HG03095 (cell line): Measurements from ENCODE around the gene NCKAP5.

ENCODE experiments used
- ATAC-seq: cut with Tn5 transposase; IDR thresholded peaks from one replicate; pipeline ENCODE4 v1.9.1; 2021; ENCODE audit warnings: moderate library complexity; ENCODE audit not compliant: unreplicated experiment

NCKAP5 gene

DNA sequence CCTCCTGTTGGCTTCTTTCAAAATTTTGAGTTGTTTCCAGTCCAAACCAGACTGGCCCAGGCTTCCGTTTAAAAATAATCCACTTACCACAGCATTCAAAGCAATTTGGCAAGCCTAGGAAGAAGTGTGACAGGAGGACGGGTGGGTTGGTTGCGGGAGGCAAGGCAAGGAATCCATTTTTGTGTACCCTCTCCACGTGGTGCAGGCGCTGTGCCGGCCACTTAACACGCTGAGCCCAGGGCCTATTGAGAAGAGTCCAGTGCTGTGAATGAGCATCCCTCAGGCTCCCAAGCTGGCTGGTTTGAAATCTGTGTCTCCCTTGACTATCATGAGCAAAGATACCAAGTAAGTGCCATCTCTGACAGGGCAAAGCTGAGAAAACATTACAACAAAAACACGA is 160.9 kb downstream of the NCKAP5 start:
- no peak for ATAC-seq

GRCh38 chr2:133405252-133405651 is 163.0 kb downstream of the NCKAP5 start:
- no peak for ATAC-seq

DNA sequence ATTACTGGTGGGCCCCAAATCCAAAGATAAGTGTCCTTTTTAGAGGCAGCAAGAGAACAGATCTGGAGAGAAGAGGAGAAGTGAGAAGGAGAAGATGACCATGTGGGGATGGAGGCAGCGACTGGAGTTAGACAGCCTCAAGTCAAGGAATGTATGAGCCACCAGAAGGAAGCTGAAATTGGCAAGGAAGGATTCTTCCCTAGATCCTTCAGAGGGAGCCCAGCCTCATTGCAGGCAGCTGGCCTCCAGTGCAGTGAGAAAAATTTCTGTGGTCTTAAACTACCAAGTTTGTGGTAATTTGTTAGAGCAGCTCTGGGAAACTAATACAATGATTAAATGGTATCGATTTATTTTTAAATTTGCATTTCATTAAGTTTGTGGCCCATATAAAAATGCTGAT is 167.9 kb downstream of the NCKAP5 start:
- no peak for ATAC-seq

DNA sequence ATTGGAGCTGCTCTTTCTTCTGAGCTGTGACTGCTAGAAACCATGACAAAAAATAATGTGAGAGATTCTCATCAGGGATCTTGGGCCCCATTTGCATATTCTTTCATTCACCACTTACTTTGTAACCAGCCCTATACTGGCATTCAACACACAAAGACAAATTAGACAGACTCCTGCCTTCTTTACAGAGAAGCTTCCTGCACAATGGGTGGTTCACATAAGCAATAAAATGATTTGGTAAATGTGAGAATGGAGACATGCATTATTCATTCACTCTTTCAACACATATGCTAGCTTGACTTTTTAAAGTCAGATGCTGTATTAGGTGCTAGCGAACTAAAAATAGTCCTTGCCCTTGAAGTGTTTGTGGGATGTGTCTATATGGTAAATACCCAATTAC is 174.4 kb downstream of the NCKAP5 start:
- no peak for ATAC-seq

GRCh38 chr2:133390156-133390555 is 178.1 kb downstream of the NCKAP5 start:
- ATAC-seq, result no peak

DNA sequence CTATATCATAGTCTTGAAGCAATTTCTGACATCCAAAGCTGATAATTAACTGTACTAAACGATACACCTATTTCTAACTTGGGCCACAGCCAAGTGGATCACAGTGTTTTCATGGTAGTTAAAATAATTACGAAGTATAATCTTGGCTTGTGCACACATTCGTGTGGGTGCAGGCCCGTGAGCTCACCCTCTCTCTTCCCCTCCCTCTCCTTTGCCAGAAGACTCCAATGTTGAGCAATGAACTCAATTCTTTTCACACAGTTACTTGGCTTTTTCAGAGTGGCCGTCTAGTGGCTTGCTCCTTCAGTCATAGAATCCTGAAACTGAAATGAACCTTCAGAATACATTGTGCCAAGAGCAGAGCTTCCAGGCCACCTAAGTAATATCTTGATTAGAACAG is 178.7 kb downstream of the NCKAP5 start:
- ATAC-seq, result no peak

- ATAC-seq, result no peak
Measured at GRCh38 chr2:133382566-133382965, 185.7 kb downstream of the NCKAP5 start.

DNA sequence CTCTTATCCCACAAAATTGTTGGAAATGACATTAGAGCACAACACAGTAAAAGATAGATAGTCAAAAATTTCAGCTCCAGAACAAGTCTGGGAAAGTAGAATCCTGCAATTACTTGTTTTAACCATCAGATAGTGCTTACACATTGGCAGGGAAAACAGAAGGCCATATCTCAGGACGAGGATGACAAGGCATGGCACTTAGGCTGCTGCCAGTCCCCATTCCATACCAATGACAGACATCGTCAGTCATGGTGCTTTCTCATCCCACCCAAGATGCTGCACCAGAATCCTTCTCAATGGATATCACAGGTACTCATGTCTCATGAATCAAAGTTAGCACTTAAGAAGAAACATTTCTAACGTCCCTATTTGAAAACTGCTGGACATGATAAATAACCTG is 187.3 kb downstream of the NCKAP5 start:
- ATAC-seq, result no peak

DNA sequence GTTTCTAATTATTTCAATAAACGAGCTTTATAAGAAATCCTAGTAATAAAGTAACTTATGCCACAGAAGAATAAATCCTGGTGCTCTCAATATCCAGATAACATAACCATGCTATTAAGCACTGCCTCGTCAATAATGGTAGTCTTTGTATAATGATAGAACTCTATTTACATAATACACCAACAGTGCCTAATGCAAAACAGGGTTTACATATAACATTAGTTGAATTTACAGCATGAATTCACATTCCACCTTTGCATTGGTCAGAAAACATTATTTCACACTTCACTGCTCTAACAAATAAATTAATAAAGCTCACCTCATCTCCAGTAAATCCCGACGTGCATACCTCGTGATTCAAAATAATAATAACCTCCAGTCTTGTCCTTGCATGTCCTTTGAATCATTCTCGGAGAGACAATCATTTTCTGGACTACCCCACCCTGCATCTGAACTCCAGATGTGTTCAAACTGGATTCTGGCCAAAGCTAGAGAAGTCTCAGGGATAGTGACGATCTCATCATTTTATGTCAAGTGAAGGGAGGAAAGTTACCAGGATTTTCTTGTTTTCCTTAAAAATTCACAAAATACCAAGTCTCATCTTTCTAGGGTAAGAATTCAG is 189.2 kb downstream of the NCKAP5 start:
- ATAC-seq, result no peak

DNA sequence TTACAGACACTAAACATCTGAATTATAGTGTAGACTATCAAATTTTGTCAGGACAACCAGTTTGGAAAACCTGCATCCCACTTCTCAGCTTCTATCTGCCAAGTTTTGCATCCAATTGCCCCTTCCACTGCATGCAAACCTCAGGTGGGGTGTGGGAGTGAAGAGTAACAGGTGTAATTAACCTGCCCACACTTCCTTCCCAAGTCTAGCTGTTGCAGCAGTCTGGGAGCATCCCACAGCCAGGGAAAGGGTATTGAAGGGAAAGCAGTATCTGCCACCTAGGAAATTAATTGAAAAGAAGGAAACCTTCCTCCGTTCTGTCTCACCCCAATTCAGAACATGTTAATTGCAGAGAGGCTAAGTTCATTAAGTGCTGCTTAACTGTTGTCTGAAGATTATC is 189.9 kb downstream of the NCKAP5 start:
- no peak for ATAC-seq

DNA sequence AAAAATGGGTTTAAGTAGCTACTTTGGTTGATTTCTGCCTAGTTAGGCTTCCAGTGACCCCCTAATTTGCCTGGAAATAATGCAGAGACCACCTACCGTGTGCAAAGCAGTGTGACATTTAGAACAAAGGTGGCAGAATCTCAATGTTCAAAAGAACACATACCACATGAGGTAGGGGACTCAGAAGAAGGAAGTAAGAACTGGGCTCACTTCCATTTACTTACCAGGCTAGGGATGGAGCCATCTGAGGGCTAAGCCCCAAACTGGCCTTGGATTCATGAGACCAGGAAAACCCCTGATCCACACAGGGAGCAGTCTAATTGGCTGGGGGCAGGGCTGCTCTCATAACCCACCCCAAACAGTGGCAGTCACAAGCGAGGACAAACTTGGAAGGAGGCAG is 190.7 kb downstream of the NCKAP5 start:
- ATAC-seq, result no peak

- no peak for ATAC-seq
Measured at GRCh38 chr2:133377021-133377481, 191.2 kb downstream of the NCKAP5 start.

- ATAC-seq, result no peak
Measured at GRCh38 chr2:133374781-133375180, 193.5 kb downstream of the NCKAP5 start.

- ATAC-seq, result no peak
Measured at GRCh38 chr2:133371286-133371685, 197.0 kb downstream of the NCKAP5 start.

- ATAC-seq, result no peak
Measured at GRCh38 chr2:133369901-133370658, 198.2 kb downstream of the NCKAP5 start.

GRCh38 chr2:133365117-133365516 is 203.1 kb downstream of the NCKAP5 start:
- no peak for ATAC-seq

DNA sequence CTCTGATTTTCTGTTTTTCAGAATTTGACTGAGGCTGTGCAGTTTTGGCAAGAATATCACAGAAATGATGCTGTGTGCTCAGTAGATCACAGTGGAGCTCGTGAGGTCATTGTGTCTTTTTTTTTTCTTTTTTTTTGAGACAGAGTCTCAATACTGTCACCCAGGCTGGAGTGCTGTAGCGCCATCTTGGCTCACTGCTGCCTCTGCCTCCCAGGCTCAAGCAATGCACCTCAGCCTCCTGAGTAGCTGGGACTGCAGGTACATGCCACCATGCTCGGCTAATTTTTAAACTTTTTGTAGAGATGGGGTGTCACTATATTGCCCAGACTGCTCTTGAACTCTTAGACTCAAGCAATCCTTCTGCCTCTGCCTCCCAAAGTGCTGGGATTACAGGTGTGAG is 203.6 kb downstream of the NCKAP5 start:
- no peak for ATAC-seq

DNA sequence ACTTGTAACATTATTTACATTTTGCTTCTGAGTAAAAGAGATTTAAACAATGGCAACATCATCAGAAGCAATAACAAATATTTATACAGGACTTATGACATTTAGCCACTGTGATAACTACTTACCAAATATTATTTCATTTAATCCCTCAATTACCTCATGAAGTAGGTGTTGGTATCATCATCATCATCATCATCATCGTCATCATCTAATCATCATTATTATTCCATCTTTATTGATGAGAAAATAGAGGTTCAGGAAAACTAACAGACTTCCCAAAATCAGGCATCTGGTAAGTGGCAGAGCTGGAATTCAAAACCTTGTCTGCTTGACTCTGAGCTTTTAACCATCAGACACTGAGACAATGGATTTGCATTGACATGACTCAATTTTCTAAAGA is 204.4 kb downstream of the NCKAP5 start:
- ATAC-seq, result no peak

GRCh38 chr2:133362061-133362476 is 206.2 kb downstream of the NCKAP5 start:
- ATAC-seq, result no peak

GRCh38 chr2:133360882-133361281 is 207.4 kb downstream of the NCKAP5 start:
- ATAC-seq, result no peak

DNA sequence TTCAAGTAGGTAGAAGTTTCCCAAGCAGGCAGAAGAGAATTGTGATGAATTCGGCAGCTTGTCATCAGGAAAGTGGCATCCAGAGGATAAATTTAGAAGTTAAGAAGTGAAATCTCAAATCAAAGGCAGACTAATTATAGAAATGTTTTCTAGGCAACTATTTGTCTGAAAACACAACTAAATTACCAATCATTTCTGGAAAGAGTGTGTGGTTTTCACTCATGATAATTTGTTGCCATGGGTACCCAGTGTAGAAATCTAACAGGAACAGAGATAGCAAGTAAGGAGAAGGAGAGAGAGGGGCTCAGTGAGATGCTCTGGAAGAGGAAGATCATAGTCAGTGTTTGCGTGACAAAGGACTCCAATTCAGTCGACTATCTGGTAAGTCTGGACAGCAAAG is 208.1 kb downstream of the NCKAP5 start:
- no peak for ATAC-seq

DNA sequence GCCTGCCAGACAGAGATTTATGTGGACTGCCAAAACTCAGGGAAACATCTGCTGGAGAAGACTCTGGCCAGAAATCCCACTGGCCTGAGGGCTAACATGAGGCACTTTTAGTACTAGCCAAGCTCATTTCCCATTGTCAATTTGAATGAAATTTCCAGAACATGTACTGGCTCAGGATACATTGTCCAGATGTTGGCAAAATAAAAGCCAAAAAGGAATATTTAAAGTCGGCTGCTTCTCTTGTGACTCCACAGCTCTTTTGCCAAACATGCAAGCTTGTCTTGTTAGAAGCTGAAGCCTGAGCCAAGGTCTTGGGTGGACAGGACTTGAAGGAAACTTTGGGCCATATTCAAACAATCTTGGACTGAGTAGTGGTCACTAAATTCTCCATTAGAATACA is 215.5 kb downstream of the NCKAP5 start:
- no peak for ATAC-seq

GRCh38 chr2:133346654-133347053 is 221.6 kb downstream of the NCKAP5 start:
- ATAC-seq, result no peak
